ENCODE results near the gene LAMC2. TPM values are rescaled to one million over a fixed set of nuclear protein-coding genes. Genes with fewer than 3 reads are reported as not detected.

LAMC2 gene
- total RNA-seq, 1 donor from 2014 or later = 0.36 TPM

DNA sequence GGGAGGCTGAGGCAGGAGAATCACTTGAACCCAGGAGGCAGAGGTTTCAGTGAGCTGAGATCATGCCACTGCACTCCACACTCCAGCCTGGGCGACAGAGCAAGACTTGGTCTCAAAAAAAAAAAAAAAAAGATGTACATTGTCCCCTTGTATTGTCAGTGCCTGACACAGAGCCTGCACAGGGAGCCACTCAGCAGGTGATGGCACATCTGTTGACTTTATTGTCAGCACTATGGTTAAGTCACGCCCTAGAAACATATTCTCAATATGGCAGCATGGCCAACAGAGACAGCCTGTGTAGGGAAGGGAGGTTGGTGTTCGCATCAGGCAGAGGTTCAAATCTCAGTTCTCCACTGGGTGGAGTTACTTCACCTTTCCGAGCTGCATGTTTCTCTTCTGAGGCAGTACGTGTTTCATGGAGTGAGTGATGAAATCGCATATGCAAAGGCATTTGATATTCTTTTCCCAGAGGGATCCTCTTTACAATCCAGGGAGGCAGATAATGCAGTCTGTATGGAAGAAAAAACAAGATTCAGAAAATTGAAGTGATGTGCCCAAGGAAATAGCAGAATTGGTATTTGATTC, 20.6 kb downstream of the LAMC2 start:
- no peaks in the 10 kb centered on the region for H3K79me2 ChIP-seq (ENCODE audit: low read depth)
- H3K4me1 Mint-ChIP-seq = no peaks in the 10 kb centered on the region
- no peak for TF ChIP-seq EZH2 (IDR thresholded peaks at IDR 0.05)
- TF ChIP-seq, protein P1, sequence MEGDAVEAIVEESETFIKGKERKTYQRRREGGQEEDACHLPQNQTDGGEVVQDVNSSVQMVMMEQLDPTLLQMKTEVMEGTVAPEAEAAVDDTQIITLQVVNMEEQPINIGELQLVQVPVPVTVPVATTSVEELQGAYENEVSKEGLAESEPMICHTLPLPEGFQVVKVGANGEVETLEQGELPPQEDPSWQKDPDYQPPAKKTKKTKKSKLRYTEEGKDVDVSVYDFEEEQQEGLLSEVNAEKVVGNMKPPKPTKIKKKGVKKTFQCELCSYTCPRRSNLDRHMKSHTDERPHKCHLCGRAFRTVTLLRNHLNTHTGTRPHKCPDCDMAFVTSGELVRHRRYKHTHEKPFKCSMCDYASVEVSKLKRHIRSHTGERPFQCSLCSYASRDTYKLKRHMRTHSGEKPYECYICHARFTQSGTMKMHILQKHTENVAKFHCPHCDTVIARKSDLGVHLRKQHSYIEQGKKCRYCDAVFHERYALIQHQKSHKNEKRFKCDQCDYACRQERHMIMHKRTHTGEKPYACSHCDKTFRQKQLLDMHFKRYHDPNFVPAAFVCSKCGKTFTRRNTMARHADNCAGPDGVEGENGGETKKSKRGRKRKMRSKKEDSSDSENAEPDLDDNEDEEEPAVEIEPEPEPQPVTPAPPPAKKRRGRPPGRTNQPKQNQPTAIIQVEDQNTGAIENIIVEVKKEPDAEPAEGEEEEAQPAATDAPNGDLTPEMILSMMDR (IDR thresholded peaks at IDR 0.05) = no peak
- no peak for TF ChIP-seq EZH2phosphoT487 (IDR thresholded peaks at IDR 0.05)
- no peaks in the 10 kb centered on the region for H3K4me1 ChIP-seq
- no peak for DNase-seq (ENCODE audit: low spot score)
- no peaks in the 10 kb centered on the region for H3K27me3 ChIP-seq
- no peak overlapping the region for H2AFZ ChIP-seq (replicated peaks)
- no peaks in the 10 kb centered on the region for H3K36me3 Mint-ChIP-seq
- H3K9me3 ChIP-seq (ENCODE audit: low read depth) = no peaks in the 10 kb centered on the region
- no peak overlapping the region for H3K9ac ChIP-seq
- H3K4me2 ChIP-seq = no peak overlapping the region
- H3K36me3 ChIP-seq = no peaks in the 10 kb centered on the region
- no peaks in the 10 kb centered on the region for H4K20me1 ChIP-seq (ENCODE audit: low read depth)
- H3K27ac ChIP-seq = no peak overlapping the region
- H3K9me3 Mint-ChIP-seq = no peaks in the 10 kb centered on the region
- no peak overlapping the region for H3K4me3 Mint-ChIP-seq
- no peak overlapping the region for H3K4me3 ChIP-seq
- no peak overlapping the region for H3K27ac Mint-ChIP-seq
- no peaks in the 10 kb centered on the region for H3F3A ChIP-seq (ENCODE audit: low read depth)
- no peaks in the 10 kb centered on the region for H3K27me3 Mint-ChIP-seq (ENCODE audit: insufficient read depth, low read depth)

GRCh38 chr1:183209533-183210158, 23.6 kb downstream of the LAMC2 start:
- TF ChIP-seq EZH2 (IDR thresholded peaks at IDR 0.05) (no peak), EZH2phosphoT487 (IDR thresholded peaks at IDR 0.05) (no peak)
- TF ChIP-seq, protein P1 (IDR thresholded peaks at IDR 0.05) = no peak
- no peak for DNase-seq (ENCODE audit: low spot score)
- H3K9me3 ChIP-seq (ENCODE audit: low read depth) = no peaks in the 10 kb centered on the region
- no peaks in the 10 kb centered on the region for H3F3A ChIP-seq (ENCODE audit: low read depth)
- no peaks in the 10 kb centered on the region for H3K4me1 ChIP-seq
- Mint-ChIP-seq H3K9me3 (no peaks in the 10 kb centered on the region), H3K27ac (no peak overlapping the region), H3K36me3 (no peaks in the 10 kb centered on the region), H3K27me3 (ENCODE audit: insufficient read depth, low read depth) (peaks cover 3% of the 10 kb centered on the region), H3K4me1 (peaks cover 4% of the 10 kb centered on the region), H3K4me3 (no peak overlapping the region)
- no peak overlapping the region for H3K4me2 ChIP-seq
- H3K79me2 ChIP-seq (ENCODE audit: low read depth) = no peaks in the 10 kb centered on the region
- no peaks in the 10 kb centered on the region for H3K36me3 ChIP-seq
- H3K9ac ChIP-seq = no peak overlapping the region
- H2AFZ ChIP-seq (replicated peaks) = no peak overlapping the region
- no peaks in the 10 kb centered on the region for H4K20me1 ChIP-seq (ENCODE audit: low read depth)
- no peak overlapping the region for H3K27ac ChIP-seq
- no peak overlapping the region for H3K4me3 ChIP-seq
- H3K27me3 ChIP-seq = no peaks in the 10 kb centered on the region

DNA sequence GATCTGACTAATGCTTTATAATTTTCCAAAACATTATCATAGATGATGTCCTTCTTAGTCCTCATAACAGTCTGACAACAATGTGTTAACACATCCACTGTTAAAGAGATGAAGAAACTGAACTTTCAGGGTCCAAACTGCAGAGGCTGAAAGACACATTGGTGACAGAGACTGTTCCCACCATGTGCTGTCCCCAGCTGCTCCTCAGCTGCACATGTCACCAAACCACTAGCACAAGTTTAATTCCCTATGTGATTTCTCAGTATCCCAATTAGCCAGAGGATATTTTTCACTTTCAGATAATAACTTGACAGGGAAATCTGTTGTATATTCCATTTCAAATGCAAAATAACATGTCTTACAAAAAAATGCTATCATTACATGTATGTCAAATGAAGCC, 24.6 kb downstream of the LAMC2 start:
- Histone ChIP-seq H3K4me2 (no peak overlapping the region), H3K9ac (no peak overlapping the region), H3K79me2 (ENCODE audit: low read depth) (no peaks in the 10 kb centered on the region), H3K4me3 (no peak overlapping the region), H3F3A (ENCODE audit: low read depth) (no peaks in the 10 kb centered on the region), H3K27me3 (no peaks in the 10 kb centered on the region), H3K9me3 (ENCODE audit: low read depth) (no peaks in the 10 kb centered on the region), H3K4me1 (no peaks in the 10 kb centered on the region), H4K20me1 (ENCODE audit: low read depth) (no peaks in the 10 kb centered on the region), H3K36me3 (no peaks in the 10 kb centered on the region), H3K27ac (no peak overlapping the region), H2AFZ (replicated peaks) (no peak overlapping the region)
- peaks cover 3% of the 10 kb centered on the region for H3K27me3 Mint-ChIP-seq (ENCODE audit: insufficient read depth, low read depth)
- H3K4me3 Mint-ChIP-seq = no peak overlapping the region
- H3K9me3 Mint-ChIP-seq = no peaks in the 10 kb centered on the region
- no peak overlapping the region for H3K27ac Mint-ChIP-seq
- TF ChIP-seq EZH2phosphoT487 (IDR thresholded peaks at IDR 0.05) = no peak
- TF ChIP-seq, protein P1 (IDR thresholded peaks at IDR 0.05) = no peak
- no peak for TF ChIP-seq EZH2 (IDR thresholded peaks at IDR 0.05)
- peaks cover 9% of the 10 kb centered on the region for H3K4me1 Mint-ChIP-seq
- H3K36me3 Mint-ChIP-seq = no peaks in the 10 kb centered on the region
- DNase-seq (ENCODE audit: low spot score) = no peak

All from neural progenitor cell (in vitro differentiated cells).